HG03378 (cell line): ENCODE results near the gene ZNF106.
A peak's percentile ranks its signal among the peaks of the same experiment; 100 is the strongest.

Experiments used
- ATAC-seq: cut with Tn5 transposase; IDR thresholded peaks from one replicate; pipeline ENCODE4 v1.9.1; 2021; ENCODE audit warnings: mild to moderate bottlenecking, moderate library complexity; ENCODE audit not compliant: unreplicated experiment

Gene ZNF106

GRCh38 chr15:42490671-42491538, at the start of gene ZNF106:
Gene ZNF106, minus strand, starts transcription at chr15:42491141. Its CDS starts 18,852 bp downstream, at chr15:42472289.
- peak; percentile 33 for ATAC-seq

- no peak for ATAC-seq
Observed at GRCh38 chr15:42533246-42533645, 42.3 kb upstream of the ZNF106 start.

DNA sequence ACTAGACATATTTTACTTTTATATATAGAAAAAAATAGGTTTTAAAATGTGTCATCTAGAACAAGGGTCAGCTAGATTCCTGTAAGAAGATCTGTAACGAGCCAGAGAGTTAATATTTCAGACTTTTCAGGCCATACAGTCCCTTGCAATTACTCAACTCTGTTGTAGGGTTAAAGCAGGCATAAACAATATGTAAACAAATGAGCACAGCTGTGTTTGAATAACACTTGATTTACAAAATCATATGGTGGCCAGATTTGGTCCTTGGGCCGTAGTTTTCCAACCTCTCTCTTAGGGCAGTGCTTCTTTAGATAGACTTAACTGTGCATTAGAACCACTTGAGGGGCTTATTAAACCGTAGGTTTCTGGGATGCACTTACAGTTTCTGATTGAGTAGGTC, 38.0 kb upstream of the ZNF106 start:
- ATAC-seq = no peak

- ATAC-seq = no peak
Observed at GRCh38 chr15:42523331-42523730, 32.4 kb upstream of the ZNF106 start.

DNA sequence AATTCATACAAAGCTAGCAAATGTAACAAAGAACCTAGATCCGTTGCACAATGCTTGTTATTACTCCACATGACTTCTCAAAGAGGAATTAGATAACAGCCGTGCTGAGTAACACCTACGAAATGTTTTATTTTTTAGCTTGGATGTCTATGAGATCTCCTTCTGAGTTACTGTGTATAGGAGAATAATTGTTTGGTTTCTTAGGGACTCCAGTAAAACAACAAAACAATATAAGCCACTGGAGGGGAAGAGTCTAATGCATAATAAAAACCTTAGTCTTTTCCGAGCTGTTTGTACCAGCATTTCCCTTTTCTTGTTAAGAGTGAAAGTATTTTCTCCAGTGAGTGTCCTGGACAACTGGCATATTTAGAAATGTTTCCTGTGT, 20.1 kb upstream of the ZNF106 start:
- no peak for ATAC-seq

GRCh38 chr15:42510258-42511006, 19.5 kb upstream of the ZNF106 start:
- no peak for ATAC-seq

DNA sequence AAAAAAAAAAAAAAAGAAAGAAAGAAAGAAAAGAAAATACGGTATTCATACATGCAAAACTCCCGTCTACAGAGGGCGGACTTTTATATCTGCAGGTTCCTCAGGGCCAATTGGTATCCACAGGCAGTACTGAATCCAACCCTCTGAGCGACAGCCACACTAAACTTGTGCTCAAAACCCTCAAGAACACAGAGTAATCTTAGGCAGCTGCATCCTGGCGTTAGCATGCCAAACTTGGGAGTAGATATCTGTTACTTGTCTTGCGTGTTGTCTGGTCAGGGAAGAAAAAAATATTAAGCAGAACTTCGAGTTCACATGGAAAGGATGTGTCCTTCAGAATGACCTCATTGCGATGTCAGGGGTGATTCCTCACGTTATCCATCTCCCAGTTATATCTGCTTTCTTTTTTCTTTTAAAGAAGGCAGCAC, 17.3 kb upstream of the ZNF106 start:
- no peak for ATAC-seq

DNA sequence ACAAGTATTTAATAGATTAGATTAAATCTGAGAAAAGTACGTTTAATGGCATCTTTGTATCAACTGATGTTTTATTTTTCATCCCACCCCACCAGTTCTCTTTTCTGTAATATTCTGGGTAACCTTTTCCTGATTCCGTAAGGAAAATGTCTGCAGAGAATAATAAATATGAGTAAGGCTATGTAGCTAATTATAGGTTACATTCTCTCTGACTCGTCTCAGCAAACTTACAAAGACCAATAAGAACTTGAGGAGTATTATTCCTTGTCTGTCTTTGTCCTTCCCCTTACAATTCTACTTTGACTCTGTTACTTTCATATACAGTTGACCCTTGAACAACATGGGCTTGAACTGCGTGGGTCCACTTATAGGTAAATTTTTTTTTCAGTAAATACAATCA, 16.6 kb upstream of the ZNF106 start:
- ATAC-seq = no peak

GRCh38 chr15:42504631-42505030, 13.7 kb upstream of the ZNF106 start:
- ATAC-seq = peak; percentile 15

GRCh38 chr15:42503825-42504224, 12.9 kb upstream of the ZNF106 start:
- no peak for ATAC-seq

DNA sequence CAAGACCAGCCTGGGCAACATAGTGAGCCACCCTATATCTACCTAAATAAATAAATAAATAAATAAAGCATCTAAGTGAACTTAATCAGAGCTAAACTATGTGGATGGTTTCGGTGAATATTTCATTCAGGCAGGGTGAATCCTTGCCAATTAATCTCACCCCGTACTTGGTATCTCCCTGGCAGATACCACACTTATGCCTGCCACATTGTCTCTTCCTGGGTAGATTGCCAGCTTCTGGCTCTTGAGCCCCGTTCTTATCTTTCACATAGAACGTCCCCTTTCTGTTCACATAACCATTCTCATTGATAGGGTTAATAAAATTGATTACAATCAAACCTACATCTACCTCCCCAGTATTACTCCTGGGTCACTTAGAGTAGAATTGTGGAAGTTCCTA, 11.5 kb upstream of the ZNF106 start:
- no peak for ATAC-seq

GRCh38 chr15:42499858-42500609, 9.1 kb upstream of the ZNF106 start:
- ATAC-seq = no peak

- no peak for ATAC-seq
Observed at GRCh38 chr15:42498212-42499068, 7.5 kb upstream of the ZNF106 start.

GRCh38 chr15:42495361-42496212, 4.6 kb upstream of the ZNF106 start, which contains the start of gene SNAP23:
Gene SNAP23, plus strand, starts transcription at chr15:42495634. Its CDS starts 16,213 bp downstream, at chr15:42511847.
- peak; percentile 63 for ATAC-seq

DNA sequence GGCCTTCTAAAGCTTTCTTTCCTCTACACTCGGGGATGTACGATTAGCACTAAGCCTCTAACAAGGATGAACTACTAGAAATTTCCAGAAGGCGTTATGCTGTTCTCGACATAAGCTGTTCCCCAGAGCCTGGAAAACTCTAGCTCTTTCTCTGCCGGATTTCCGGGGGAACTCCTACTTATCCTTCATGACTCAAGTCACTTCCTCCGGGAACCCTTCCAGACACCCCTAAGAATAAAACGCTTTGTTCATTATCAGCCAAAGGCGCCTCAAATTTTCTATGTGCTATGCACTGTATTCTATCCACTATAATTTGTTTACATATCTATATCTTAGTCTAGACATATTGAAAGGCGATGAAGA, 4.0 kb upstream of the ZNF106 start:
- no peak for ATAC-seq

- no peak for ATAC-seq
Observed at GRCh38 chr15:42493679-42494078, 2.7 kb upstream of the ZNF106 start.

DNA sequence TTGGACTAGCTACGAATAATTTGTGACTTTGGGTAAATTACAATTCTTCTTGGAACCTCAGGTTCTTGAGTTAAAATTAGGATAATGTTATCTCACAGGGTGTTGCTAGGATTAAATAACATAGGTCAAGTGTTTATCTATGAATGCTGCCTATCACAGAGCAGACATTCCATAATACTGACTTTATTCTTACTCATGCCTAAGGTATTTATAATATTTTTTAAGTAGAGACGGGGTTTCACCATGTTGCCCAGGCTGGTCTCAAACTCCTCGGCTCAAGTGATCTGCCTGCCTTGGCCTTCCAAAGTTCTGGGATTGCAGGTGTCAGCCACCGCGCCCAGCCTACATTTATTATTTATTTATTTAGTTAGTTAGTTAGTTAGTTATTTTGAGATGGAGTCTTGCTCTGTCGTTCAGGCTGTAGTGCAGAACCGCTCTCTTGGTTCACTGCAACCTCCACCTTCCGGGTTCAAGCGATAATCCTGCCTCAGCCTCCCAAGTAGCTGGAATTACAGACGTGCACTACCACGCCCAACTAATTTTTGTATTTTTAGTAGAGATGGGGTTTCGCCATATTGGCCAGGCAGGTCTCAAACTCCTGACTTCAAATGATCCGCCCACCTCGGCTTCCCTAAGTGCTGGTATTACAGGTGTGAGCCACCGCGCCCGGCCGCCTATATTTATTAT, 741 bp upstream of the ZNF106 start:
- ATAC-seq = no peak

DNA sequence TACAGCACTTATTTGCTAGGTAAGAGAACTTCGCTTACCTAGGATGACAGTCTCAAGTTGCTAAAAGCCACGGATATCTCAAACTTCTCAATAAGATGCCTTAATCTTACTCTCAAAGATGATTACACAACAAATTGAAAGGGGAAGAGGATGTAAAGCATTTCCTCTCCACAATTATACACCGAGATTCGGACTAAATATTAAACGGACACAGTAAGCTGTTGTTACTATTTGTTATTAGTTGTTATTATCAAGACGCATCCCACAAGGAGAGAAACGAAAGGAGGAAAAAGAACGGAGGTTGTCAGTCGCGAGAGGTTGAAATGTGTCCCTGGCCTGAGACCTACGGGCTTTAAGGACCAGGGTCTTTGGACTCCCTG, 660 bp downstream of the ZNF106 start:
- peak; percentile 10 for ATAC-seq

DNA sequence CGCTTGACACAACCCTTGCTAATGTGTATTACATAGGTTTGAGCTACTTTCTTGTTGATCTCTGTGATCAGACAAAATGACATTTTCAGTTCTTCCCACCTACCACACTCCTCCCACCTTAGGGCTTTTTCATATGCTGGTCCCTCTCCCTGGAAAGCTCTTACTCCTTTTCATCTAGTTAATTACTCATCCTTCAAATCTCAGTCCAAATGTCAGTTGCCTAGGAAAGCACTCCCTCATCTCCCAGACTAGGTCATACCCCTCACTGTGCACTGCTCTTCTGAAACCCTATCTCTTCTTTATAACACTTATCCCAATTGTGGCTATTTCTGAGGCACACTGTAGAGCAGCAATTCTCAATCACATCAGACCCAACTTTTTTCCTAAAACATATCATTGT, 7.3 kb downstream of the ZNF106 start:
- no peak for ATAC-seq
